IMR-90 (cell line): ENCODE measurements around the gene CABP2. TPM values are rescaled to one million over a fixed set of nuclear protein-coding genes. Genes with fewer than 3 reads are reported as not detected.

Experiments used
- ATAC-seq: fragments of 200-7000 bp; cut with Tn5 transposase; 2 replicates; pipeline ENCODE4 v1.9.1; 2020; ENCODE audit warnings: low read depth, mild to moderate bottlenecking, moderate library complexity
- BruUV-seq: library from RNA; stranded (reverse); fragments of 400-500 nt; replicated peaks from 2 replicates; lab custom pipeline; 2021; lab: Mats Ljungman, UMichigan
- CTCF ChIA-PET: fragments of 300-600 bp; formaldehyde crosslinking; extraction: SDS; loops from one replicate; lab custom pipeline; 2021; ENCODE audit warnings: antibody characterized with exemption; lab: Yijun Ruan, JAX
- POLR2A ChIA-PET: fragments of 300-600 bp; sonication (Branson Sonifier 250); formaldehyde crosslinking; loops from one replicate; lab custom pipeline; 2022; ENCODE audit warnings: antibody characterized with exemption; ENCODE audit not compliant: unreplicated experiment; lab: Charles Lee
- DNase-seq: peaks from one replicate; pipeline ENCODE4 v3.0.0; 2013
- H2AFZ ChIP-seq: replicated peaks from 2 replicates; pipeline ENCODE3; 2013; ENCODE audit warnings: low read length, mild to moderate bottlenecking; ENCODE audit not compliant: poor library complexity
- H2AK5ac ChIP-seq: 2 replicates; pipeline ENCODE4 v1.6.1; 2013; ENCODE audit warnings: low read depth, low read length, inconsistent platforms
- H2AK9ac ChIP-seq: replicated peaks from 2 replicates; pipeline ENCODE3; 2013; ENCODE audit warnings: mild to moderate bottlenecking, low read depth, low read length, moderate library complexity; ENCODE audit not compliant: poor library complexity
- H2BK120ac ChIP-seq: 2 replicates; pipeline ENCODE4 v1.6.1; 2013; ENCODE audit warnings: low read depth, low read length, inconsistent platforms
- H2BK15ac ChIP-seq: 3 replicates; pipeline ENCODE4 v1.6.1; 2013; ENCODE audit warnings: low read depth, low read length, inconsistent platforms
- H2BK20ac ChIP-seq: 2 replicates; pipeline ENCODE4 v1.6.1; 2013; ENCODE audit warnings: low read depth, mild to moderate bottlenecking, inconsistent platforms, low read length, moderate library complexity
- H2BK5ac ChIP-seq: 2 replicates; pipeline ENCODE4 v1.6.1; 2013; ENCODE audit warnings: mild to moderate bottlenecking, low read depth, low read length, inconsistent platforms; ENCODE audit not compliant: poor library complexity, severe bottlenecking
- H3K14ac ChIP-seq: replicated peaks from 2 replicates; pipeline ENCODE4 v1.6.1; 2013; ENCODE audit warnings: low read depth, low read length, inconsistent platforms
- H3K18ac ChIP-seq: 2 replicates; pipeline ENCODE4 v1.6.1; 2013; ENCODE audit warnings: low read depth, low read length, control low read depth
- H3K23ac ChIP-seq: 2 replicates; pipeline ENCODE4 v1.6.1; 2013; ENCODE audit warnings: low read depth, low read length, inconsistent platforms
- H3K27ac ChIP-seq: 2 replicates; pipeline ENCODE4 v1.5.1; 2013; ENCODE audit warnings: mild to moderate bottlenecking, control low read depth, low read length; ENCODE audit not compliant: insufficient read depth
- H3K27me3 ChIP-seq: 2 replicates; pipeline ENCODE4 v1.6.1; 2013; ENCODE audit warnings: low read length; ENCODE audit not compliant: control insufficient read depth, insufficient read depth
- H3K36me3 ChIP-seq: 2 replicates; pipeline ENCODE4 v1.6.1; 2013; ENCODE audit warnings: low read length, mixed read lengths; ENCODE audit not compliant: control insufficient read depth, insufficient read depth
- H3K4ac ChIP-seq: 2 replicates; pipeline ENCODE4 v1.6.1; 2013; ENCODE audit warnings: low read depth, low read length, inconsistent platforms
- H3K4me1 ChIP-seq: 2 replicates; pipeline ENCODE4 v1.6.1; 2013; ENCODE audit warnings: low read length, mixed read lengths; ENCODE audit not compliant: control insufficient read depth, insufficient read depth
- H3K4me2 ChIP-seq: 2 replicates; pipeline ENCODE4 v1.6.1; 2013; ENCODE audit warnings: low read depth, mild to moderate bottlenecking, control low read depth, low read length, moderate library complexity
- H3K4me3 ChIP-seq: 2 replicates; pipeline ENCODE4 v1.5.1; 2013; ENCODE audit warnings: low read depth, mild to moderate bottlenecking, control low read depth, low read length, moderate library complexity; ENCODE audit not compliant: insufficient read depth
- H3K56ac ChIP-seq: 2 replicates; pipeline ENCODE4 v1.6.1; 2013; ENCODE audit warnings: low read length, inconsistent platforms; ENCODE audit not compliant: insufficient read depth; ENCODE audit errors: extremely low read depth
- H3K79me1 ChIP-seq, 2 experiments: 2 replicates each; pipeline ENCODE4 v1.6.1; 2013; ENCODE audit warnings: low read length in 2 of 2, inconsistent platforms in 1 of 2, low read depth in 1 of 2
- H3K9ac ChIP-seq: 2 replicates; pipeline ENCODE4 v1.6.1; 2013; ENCODE audit warnings: low read depth, low read length, control low read depth
- H3K9me1 ChIP-seq: 2 replicates; pipeline ENCODE4 v1.6.1; 2013; ENCODE audit warnings: low read length, inconsistent platforms; ENCODE audit not compliant: insufficient read depth
- H3K9me3 ChIP-seq: 2 replicates; pipeline ENCODE4 v1.6.1; 2013; ENCODE audit warnings: low read length; ENCODE audit not compliant: control insufficient read depth, insufficient read depth
- H4K20me1 ChIP-seq: 2 replicates; pipeline ENCODE4 v1.6.1; 2013; ENCODE audit warnings: low read length, inconsistent platforms; ENCODE audit not compliant: insufficient read depth
- H4K5ac ChIP-seq: 2 replicates; pipeline ENCODE4 v1.6.1; 2013; ENCODE audit warnings: mild to moderate bottlenecking, low read depth, low read length, control low read depth
- H4K8ac ChIP-seq, 2 experiments: 2 replicates each; pipeline ENCODE4 v1.6.1; 2013; ENCODE audit warnings: low read depth in 2 of 2, low read length in 2 of 2, control low read depth in 1 of 2, inconsistent platforms in 1 of 2
- H4K91ac ChIP-seq: 2 replicates; pipeline ENCODE4 v1.6.1; 2013; ENCODE audit warnings: low read depth, low read length, inconsistent platforms; ENCODE audit not compliant: insufficient read depth
- BHLHE40 ChIP-seq: fragments of 150-350 bp; IDR thresholded peaks from 2 replicates; pipeline ENCODE4 v1.6.1; 2016; ENCODE audit warnings: mild to moderate bottlenecking, low read depth, low read length
- CHD1 ChIP-seq: IDR thresholded peaks from 2 replicates; pipeline ENCODE4 v1.6.1; 2012; ENCODE audit warnings: low read depth, low read length, improper control_type of control experiment
- MAFK ChIP-seq: IDR thresholded peaks from 2 replicates; pipeline ENCODE4 v1.6.1; 2012; ENCODE audit warnings: low read depth, low read length, improper control_type of control experiment
- MAZ ChIP-seq: IDR thresholded peaks from 2 replicates; pipeline ENCODE4 v1.6.1; 2012; ENCODE audit warnings: low read depth, mild to moderate bottlenecking, low read length, improper control_type of control experiment, moderate library complexity, borderline replicate concordance
- MXI1 ChIP-seq: IDR thresholded peaks from 2 replicates; pipeline ENCODE4 v1.6.1; 2012; ENCODE audit warnings: low read depth, mild to moderate bottlenecking, low read length, moderate library complexity, borderline replicate concordance
- NFE2L2 ChIP-seq: fragments of 150-350 bp; IDR thresholded peaks from 2 replicates; pipeline ENCODE4 v1.6.1; 2016; ENCODE audit warnings: low read depth, mild to moderate bottlenecking, low read length
- POLR2A ChIP-seq: IDR thresholded peaks from 2 replicates; pipeline ENCODE4 v1.6.1; 2012; ENCODE audit warnings: mild to moderate bottlenecking, low read depth, low read length
- RCOR1 ChIP-seq: IDR thresholded peaks from 2 replicates; pipeline ENCODE4 v1.6.1; 2012; ENCODE audit warnings: mild to moderate bottlenecking, low read length, improper control_type of control experiment; ENCODE audit not compliant: insufficient replicate concordance
- RFX5 ChIP-seq: IDR thresholded peaks from 2 replicates; pipeline ENCODE4 v1.8.0; 2012; ENCODE audit warnings: low read depth, mild to moderate bottlenecking, low read length, moderate library complexity
- SMC3 ChIP-seq: fragments of 150-350 bp; IDR thresholded peaks from 2 replicates; pipeline ENCODE4 v1.6.1; 2016; ENCODE audit warnings: low read depth, mild to moderate bottlenecking, antibody characterized with exemption, low read length, moderate library complexity
- WGBS, 2 experiments: methylation state at CpG; one replicate each; pipeline versions ENCODE4 v1.1.5 to v1.1.7; 2013; ENCODE audit warnings: missing lambda C conversion rate in 2 of 2; ENCODE audit not compliant: insufficient read length in 1 of 2; ENCODE audit errors: extremely low coverage in 2 of 2; 5-methylcytosine and 5-hydroxymethylcytosine counted together
- dilution Hi-C: fragments of 300-500 bp; cut with HindIII; formaldehyde crosslinking; loops from one replicate; pipeline ENCODE4 v1.14.3; 2018; ENCODE audit warnings: low sequenced_read_pairs; ENCODE audit not compliant: unreplicated experiment
- in situ Hi-C: fragments of 300-500 bp; cut with MboI; formaldehyde crosslinking; loops from 3 replicates; pipeline ENCODE4 v1.14.3; 2019; ENCODE audit warnings: low sequenced_read_pairs, inconsistent platforms, mixed read lengths
- intact Hi-C: fragments of 100-400 bp; cut with micrococcal nuclease; formaldehyde crosslinking; loops from 2 replicates; pipeline ENCODE4 v1.10.0; 2022
- polyA plus RNA-seq, 3 experiments: library from polyadenylated mRNA; depleted of rRNA; stranded (reverse); fragments of >200 nt; gene quantifications; 2 replicates each; pipeline ENCODE4 v1.2.3, GENCODE V29; 2012; ENCODE audit warnings: low replicate concordance in 1 of 3
- total RNA-seq: library from RNA; depleted of rRNA; stranded (reverse); fragments of >200 nt; gene quantifications from 2 replicates; pipeline ENCODE4 v1.2.3, GENCODE V29; 2012
- TF ChIP-seq, protein P1 (sequence below): conservative IDR thresholded peaks from 2 replicates; pipeline ENCODE4 v1.5.1; 2012; ENCODE audit warnings: mild to moderate bottlenecking, low read depth, low read length, improper control_type of control experiment

Gene CABP2
- total and polyA plus RNA-seq, 2 of the 4 experiments (the other 2 are of a cell fraction) = not detected

DNA sequence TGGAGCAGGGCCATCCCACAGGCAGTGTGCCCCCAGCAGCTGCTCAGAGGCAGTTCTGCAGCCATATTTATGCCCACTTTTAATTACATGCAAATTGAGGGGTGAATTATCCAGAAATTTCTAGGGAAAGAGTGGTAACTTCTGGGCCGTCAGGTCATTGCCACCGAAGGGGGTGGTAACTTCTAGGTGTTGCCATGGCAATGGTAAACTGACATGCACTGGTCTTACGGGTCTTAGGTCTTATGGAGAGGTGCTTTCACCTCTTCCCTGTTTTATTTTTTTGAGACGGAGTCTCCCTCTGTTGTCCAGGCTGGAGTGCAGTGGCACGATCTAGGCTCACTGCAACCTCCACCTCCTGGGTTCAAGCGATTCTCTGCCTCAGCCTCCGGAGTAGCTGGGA lies 50.4 kb downstream of the CABP2 start:
- H3K4me2 ChIP-seq = no peak overlapping the region
- H2BK15ac ChIP-seq = no peak overlapping the region
- H3K4me3 ChIP-seq = no peak overlapping the region
- ChIA-PET POLR2A (no interaction called here), CTCF (interaction anchor here (0.6 kb wide), 1 partner anchor 72 kb away, joined by 3 read pairs; no protein-coding TSS in a partner anchor)
- H4K5ac ChIP-seq = no peak overlapping the region
- H3K9ac ChIP-seq = no peak overlapping the region
- DNase-seq = no peak
- no peak overlapping the region for H3K18ac ChIP-seq
- H2AK5ac ChIP-seq = no peak overlapping the region
- no peak overlapping the region for H2BK120ac ChIP-seq
- no peak overlapping the region for H4K91ac ChIP-seq
- no peak overlapping the region for H4K8ac ChIP-seq
- no CpG with 5 or more reads among the region's 7 CpGs for whole genome bisulfite sequencing, 2 experiments
- no peak overlapping the region for H2BK20ac ChIP-seq
- no peaks in the 10 kb centered on the region for H3K9me1 ChIP-seq
- intact Hi-C loops (no loop called here), in situ Hi-C loops (no loop called here), dilution Hi-C loops (no loop called here)
- no peaks in the 10 kb centered on the region for H3K9me3 ChIP-seq
- no peaks in the 10 kb centered on the region for H4K20me1 ChIP-seq
- no peak for ATAC-seq
- H3K56ac ChIP-seq = no peak overlapping the region
- H3K27me3 ChIP-seq = peaks cover 3% of the 10 kb centered on the region
- peaks cover 4% of the 10 kb centered on the region for H3K4me1 ChIP-seq
- H2AFZ ChIP-seq = no peak overlapping the region
- no peak overlapping the region for H3K23ac ChIP-seq
- TF ChIP-seq POLR2A (no peak), BHLHE40 (no peak), MAZ (no peak), RFX5 (no peak), CHD1 (no peak), MAFK (no peak), MXI1 (no peak), NFE2L2 (no peak), RCOR1 (no peak), SMC3 (no peak)
- TF ChIP-seq, protein P1, sequence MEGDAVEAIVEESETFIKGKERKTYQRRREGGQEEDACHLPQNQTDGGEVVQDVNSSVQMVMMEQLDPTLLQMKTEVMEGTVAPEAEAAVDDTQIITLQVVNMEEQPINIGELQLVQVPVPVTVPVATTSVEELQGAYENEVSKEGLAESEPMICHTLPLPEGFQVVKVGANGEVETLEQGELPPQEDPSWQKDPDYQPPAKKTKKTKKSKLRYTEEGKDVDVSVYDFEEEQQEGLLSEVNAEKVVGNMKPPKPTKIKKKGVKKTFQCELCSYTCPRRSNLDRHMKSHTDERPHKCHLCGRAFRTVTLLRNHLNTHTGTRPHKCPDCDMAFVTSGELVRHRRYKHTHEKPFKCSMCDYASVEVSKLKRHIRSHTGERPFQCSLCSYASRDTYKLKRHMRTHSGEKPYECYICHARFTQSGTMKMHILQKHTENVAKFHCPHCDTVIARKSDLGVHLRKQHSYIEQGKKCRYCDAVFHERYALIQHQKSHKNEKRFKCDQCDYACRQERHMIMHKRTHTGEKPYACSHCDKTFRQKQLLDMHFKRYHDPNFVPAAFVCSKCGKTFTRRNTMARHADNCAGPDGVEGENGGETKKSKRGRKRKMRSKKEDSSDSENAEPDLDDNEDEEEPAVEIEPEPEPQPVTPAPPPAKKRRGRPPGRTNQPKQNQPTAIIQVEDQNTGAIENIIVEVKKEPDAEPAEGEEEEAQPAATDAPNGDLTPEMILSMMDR = no peak
- H3K36me3 ChIP-seq = no peaks in the 10 kb centered on the region
- BruUV-seq = no TSS peak
- no peak overlapping the region for H3K27ac ChIP-seq
- peaks cover 0 to 8% of the 10 kb centered on the region in 2 experiments; a peak in 2 of 4 replicates for H3K79me1 ChIP-seq
- H2AK9ac ChIP-seq = peak overlapping the region; percentile 72
- no peak overlapping the region for H2BK5ac ChIP-seq
- H3K4ac ChIP-seq = no peak overlapping the region
- H3K14ac ChIP-seq = no peak overlapping the region
